NCI-H1417 treated with DMSO at 0.1 percent for 48 hours (cell line): Measurements from ENCODE around the gene GPR32.
"Not testable (repeated sequence)": the region's sequence is repeated elsewhere in the genome, so short reads cannot be mapped to it uniquely, and the experiment has no call there.

Experiments
- DNase-seq: peaks from one replicate; lab custom pipeline; 2025; lab: John Stamatoyannopoulos, UW

GPR32 gene

GRCh38 chr19:50783848-50784152, 13.5 kb downstream of the GPR32 start:
- DNase-seq = not testable (repeated sequence)

GRCh38 chr19:50784710-50785109, 14.4 kb downstream of the GPR32 start:
- no peak for DNase-seq

- DNase-seq = no peak
Observed at GRCh38 chr19:50785329-50785728, 15.1 kb downstream of the GPR32 start.

GRCh38 chr19:50790396-50790795, 20.1 kb downstream of the GPR32 start, which contains the start of gene ACP4:
Gene ACP4, plus strand, starts transcription at chr19:50790415. Its CDS starts 0 bp downstream, at chr19:50790415.
- no peak for DNase-seq

GRCh38 chr19:50790922-50791467, 20.7 kb downstream of the GPR32 start:
- DNase-seq = no peak

GRCh38 chr19:50791594-50792271, 21.5 kb downstream of the GPR32 start:
- DNase-seq = no peak

- DNase-seq = no peak
Observed at GRCh38 chr19:50792272-50793250, 22.3 kb downstream of the GPR32 start.

GRCh38 chr19:50793558-50794065, 23.3 kb downstream of the GPR32 start:
- no peak for DNase-seq

- no peak for DNase-seq
Observed at GRCh38 chr19:50794074-50794875, 24.0 kb downstream of the GPR32 start.

- no peak for DNase-seq
Observed at GRCh38 chr19:50794876-50795663, 24.8 kb downstream of the GPR32 start.

GRCh38 chr19:50795664-50796073, 25.4 kb downstream of the GPR32 start:
- DNase-seq = no peak

- DNase-seq = no peak
Observed at GRCh38 chr19:50796128-50796633, 25.9 kb downstream of the GPR32 start.

- DNase-seq = no peak
Observed at GRCh38 chr19:50796634-50797428, 26.6 kb downstream of the GPR32 start.

GRCh38 chr19:50797429-50797780, 27.1 kb downstream of the GPR32 start:
- no peak for DNase-seq

- DNase-seq = no peak
Observed at GRCh38 chr19:50797781-50798658, 27.8 kb downstream of the GPR32 start.

- no peak for DNase-seq
Observed at GRCh38 chr19:50798659-50799546, 28.6 kb downstream of the GPR32 start.

- no peak for DNase-seq
Observed at GRCh38 chr19:50799547-50799851, 29.2 kb downstream of the GPR32 start.

GRCh38 chr19:50801107-50801506, 30.8 kb downstream of the GPR32 start:
- DNase-seq = no peak
